Stimulated activated CD4-positive, alpha-beta T cell treated with anti-CD3 and anti-CD28 coated beads, Interleukin-12 subunit alpha, Interleukin-12 subunit beta, amount 100 ng/mL, for 48 hours (primary cell): ENCODE measurements around the gene TRIM40.

Experiments
- DNase-seq, 3 donors: peaks; one replicate each; pipeline ENCODE4 v3.0.0-alpha.2; 2020; ENCODE audit warnings: low read depth in 2 of 3, low spot score in 1 of 3

Gene TRIM40, protein sequence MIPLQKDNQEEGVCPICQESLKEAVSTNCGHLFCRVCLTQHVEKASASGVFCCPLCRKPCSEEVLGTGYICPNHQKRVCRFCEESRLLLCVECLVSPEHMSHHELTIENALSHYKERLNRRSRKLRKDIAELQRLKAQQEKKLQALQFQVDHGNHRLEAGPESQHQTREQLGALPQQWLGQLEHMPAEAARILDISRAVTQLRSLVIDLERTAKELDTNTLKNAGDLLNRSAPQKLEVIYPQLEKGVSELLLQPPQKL

DNA sequence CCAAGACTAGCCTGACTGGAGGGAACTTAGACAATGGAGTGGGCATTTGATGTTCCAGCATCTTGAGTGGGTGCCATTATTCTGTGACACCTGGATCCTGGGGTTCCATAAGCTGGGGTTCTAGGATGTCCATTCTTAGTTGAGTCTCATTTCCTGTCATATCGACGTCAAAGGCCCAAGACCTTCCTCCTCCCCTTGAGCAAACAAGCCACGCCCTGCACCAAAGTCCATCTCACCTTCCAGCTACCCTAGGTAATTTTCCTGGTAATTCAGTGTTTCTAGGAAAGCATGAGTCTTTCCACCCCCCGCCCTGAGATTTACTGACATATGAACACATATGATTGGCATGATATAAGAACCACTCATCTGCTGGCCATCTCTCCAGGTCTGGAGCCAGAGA, at the start of gene TRIM40:
TRIM40 (plus strand) TSS at position 384 of the 400 bp plus-strand sequence. CDS start 897 bp downstream, outside the sequence.
- no peak for DNase-seq

DNA sequence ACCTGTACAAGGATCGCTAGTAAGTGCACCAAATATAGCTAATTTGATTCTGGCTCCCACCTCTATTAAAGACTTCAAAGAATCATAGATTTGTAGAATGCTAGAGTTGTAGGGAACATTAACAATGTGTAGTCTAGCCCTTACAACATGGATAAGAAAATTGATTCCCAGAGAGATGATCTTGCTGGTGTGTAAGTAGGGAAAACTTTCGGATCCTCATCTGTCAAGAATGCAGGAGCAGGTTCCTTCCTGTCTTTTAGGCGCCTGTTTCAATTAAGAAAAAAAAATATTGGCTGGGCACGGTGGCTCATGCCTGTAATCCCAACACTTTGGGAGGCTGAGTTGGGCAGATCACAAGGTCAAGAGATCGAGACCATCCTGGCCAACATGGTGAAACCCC, 48.1 kb upstream of the TRIM40 start:
- no peak for DNase-seq

DNA sequence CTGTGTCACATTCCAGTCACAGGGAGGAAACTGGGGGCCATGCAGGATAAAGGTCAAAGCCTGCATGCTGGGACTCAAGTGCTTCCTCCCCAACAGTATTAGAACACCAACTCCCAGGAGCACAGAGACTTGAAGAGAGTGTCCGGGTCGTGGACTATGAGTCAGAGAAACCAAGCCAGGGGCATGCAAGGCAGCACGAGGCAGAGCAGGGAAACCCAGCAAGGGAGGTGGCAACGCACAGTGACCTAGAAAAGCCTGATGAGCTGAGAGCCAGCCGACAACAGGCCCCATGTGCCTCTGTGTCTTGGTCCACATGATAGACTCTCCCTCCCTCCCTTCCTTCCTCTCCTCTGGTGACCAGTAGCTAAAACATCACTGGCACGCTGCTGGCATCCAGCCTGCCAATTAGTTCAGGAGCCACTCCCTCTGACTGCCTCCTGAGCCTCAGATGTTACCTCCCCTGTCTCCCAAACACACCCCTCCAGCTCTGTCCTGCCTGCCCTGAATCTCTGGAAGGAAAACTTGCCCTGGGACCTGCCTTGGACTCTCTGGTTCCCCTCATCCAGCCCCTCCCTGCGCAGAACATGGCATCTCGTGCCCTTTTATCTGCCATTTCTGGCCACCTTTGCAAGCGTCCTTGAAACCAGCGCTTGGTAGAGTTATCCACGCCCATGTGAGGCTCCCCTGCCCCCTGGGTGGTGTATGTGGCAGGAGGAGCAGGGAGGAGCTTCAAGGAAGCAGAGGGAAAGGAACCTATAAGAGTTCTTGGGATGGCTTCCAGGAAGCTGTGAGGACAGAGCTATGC, 44.2 kb upstream of the TRIM40 start:
- DNase-seq: no peak

DNA sequence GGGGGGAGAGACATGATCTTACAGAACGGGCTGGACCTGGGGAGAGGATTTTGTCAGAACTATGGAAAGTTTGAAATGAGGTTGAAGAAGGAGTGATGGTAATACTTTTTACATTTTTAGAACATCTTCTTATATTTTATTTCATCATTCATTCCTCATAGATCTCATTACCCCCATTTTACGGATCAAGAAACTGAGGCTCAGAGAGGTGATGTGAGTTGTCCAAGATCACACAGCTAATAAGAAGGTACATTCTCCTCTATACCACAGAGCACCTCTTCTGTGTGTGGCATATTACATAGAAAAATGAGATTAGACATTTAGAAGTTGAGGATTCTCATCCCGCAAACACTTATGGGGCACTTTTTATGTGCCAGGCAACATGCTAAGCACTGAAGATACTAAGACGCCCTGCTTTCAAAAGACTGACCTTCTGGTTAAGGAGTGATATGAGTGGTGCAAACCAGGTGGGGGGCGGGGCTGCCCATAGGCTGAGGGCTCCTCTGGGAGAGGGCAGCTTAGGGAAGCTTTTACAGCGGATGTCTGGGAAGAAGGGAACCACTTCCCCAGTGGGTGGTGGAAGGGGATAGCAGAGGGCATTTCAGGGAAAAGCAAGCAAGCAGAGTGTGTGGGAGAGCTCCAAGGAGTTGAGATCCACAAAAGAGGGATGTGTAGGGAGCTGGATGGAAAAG, 42.9 kb upstream of the TRIM40 start:
- DNase-seq: no peak

DNA sequence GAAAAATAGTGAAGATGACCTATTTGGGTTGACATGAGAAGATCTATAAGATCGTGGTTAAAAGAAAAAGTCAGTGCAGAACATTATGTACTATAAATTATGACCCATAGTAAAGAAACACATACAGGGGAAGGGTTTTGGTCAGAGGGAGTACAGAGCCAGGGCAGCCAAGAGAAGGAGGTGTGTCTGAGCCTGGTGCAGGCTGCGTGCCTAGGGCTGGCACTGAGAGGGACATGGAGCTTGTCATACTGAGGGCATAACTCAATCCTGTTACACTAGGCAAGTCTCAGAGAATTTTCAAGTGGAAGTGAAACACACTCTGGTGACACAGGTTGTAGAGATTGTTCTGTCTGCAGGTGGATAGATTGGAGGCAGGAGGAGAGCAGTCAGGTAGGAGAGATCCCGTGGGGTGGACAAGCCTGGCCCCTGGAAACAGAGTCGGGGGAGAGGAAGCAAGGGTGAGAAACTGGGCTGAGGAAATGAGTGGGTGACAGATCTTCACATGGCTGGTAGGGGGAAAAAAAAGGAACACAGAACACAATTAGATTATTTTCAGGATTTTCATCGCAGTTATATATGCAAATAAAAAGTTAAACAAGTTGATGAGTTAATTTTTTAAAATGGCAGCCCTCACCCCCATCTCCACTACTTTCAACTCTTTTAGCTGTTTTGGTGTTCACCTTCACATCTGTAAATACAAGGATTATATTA, 41.8 kb upstream of the TRIM40 start:
- DNase-seq: no peak

DNA sequence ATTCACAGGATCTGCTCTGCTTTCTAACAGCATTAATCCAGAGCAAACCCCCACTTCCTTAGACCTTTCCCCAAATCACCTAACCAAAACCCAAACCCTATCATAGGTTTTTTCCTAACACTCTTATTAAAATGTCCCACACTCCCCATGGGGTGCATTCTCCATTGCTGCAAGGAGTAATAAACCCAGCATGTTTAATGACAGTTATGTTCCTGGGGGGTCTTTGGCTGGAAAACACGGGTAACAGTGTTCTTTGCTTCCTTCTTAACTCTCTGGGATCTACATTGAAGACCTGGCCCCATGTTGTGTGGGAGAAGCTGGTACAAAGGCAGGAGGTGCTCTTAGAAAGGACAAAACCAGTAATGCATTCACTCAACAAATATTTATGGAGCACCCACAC, 39.1 kb upstream of the TRIM40 start:
- DNase-seq: no peak

DNA sequence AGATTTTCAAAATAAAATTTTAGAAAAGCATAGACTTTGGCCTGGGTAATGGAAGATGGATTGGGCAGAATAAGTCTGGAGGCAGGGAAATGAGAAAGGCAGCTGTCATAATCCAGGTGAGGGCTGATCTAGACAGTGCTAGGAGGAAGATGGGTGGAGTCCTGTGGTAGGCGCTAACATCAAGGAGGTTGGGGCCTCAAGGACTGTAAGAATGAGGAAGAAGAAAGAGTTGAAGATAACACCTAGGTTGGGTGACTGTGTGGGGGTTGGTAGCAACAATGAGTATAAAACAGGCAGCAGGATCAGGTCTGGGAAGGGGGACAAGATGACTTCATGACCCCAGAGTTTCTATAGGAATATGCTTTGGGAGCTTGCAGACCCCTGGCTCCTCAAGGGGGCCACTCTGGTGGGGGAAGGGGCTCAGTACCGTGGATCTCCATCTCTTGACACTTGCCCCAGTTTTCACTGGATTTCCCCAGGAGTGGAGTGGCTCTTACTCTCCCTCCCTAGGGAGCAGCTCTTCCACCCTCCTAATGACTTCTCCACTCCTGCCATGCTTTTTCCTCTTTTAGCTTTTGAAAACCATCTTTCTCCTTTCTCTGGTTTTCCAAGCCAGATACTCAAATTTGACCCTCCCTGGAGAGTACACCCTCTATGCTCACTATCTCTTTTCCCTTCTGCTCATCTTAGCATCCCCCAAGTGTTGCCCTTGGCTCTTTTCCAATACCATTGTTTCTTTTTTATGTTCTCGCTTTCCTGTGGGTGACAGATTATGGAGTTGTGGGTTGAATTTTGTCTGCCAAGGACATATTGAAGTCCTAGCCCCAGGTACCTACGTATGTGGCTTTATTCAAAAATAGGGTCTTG, 37.8 kb upstream of the TRIM40 start:
- DNase-seq: no peak

DNA sequence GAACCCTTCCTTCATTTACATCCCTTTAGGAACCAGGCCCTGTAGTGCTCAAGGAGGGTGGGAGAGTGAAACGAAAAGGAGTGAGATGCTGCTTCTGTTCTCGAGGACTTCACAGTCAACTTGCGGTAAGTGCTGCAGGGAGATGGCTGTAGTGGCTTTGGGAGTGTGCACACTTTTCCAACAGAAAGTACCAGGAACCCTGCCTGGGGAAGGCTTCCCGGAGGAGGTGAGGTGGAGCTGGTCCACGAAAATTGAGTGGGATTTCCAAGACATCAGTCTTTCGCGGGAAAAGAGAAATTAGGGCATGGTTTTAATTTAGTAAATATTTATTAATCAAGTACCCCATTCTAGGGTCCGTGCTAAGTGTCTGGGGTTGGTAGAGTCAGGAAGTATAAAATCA, 35.8 kb upstream of the TRIM40 start:
- DNase-seq: no peak

DNA sequence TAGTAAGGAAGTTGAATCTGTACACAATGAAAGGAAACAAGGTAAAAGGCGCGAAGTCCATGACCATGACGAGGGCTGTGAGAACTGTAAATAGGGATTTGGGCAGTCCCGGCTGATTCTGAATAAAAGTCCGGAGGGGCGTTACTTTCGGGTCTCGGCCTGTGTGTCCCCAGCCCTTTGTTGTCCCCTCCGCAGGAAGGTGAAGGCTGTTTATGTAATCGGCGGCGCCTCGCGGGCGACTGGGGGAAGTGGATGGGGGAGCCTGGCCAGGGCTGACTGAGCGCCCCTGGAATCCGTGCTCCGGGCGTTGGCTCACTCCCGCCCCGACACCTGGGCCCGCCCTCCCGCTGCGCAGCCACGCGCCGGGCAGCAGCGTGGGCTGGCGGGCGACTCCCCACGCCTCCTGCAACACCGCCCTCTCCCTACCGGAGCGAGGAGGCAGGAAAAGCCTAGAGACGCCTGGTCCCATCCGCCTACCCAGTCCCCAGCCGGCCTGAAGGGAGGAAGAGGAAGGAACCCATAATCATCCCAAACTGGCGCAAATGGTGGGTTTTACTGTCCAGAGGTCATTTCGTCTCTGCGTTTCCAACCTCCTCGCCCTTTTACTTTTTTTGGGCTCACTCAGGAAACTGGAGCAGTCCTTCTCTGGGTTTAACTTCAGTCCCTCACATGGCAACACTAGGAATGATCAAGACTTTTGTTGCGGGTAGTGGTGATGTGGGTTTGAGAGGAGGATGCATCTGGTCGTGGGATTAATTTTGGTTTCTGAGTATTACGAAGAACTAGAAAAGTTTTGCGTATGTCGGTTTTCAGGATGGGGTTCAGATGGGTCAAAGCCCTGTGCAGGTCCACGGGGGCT, 35.1 kb upstream of the TRIM40 start:
- DNase-seq: no peak

DNA sequence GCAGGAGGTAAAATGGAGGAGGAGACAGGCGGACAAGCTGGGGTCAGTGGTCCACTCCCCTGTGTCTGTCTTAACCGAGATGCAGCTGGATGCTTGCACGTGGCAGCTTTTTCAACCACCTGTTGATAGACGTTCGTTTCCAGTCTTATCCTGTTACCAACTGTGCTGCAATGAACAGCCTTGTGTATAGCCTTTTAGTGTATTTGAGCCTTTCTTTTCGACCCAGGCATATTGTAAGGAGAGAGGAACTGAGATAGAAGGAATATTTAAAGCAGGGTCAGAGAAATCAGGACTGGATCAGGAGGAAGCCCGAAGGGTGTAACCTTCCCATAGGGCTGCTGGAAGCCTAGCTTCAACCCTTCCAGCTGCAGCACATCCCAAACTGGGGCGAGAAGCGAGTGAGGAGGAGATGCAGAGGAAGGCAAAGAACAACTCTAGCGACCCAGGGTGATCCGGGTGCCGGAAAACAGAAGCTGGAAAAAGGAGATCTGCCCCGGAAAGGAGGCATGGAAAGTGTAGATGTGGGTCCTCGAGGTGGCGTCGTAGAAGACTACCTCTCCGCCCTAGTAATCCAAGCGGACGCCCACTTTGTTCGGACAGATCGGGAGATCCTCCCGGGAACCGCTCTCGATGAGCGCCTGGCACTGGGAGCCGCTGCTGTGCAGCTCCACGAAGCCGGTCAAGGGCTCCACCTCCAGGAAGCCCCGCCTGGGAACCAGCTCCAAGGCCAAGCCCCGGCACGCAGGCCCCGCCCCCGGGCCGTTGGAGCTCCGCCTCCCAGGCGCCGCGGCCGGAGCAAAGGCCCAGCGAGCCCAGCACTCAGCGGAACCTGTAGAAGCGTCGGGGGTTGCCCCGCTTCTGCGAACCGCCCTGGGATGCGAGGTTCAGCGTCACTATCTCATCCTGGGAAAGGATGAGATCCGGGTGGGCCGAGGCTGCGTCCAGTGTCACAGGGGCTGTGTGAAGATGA, 34.2 kb upstream of the TRIM40 start:
- peak; percentile 38 to 78 (median 53) for DNase-seq

DNA sequence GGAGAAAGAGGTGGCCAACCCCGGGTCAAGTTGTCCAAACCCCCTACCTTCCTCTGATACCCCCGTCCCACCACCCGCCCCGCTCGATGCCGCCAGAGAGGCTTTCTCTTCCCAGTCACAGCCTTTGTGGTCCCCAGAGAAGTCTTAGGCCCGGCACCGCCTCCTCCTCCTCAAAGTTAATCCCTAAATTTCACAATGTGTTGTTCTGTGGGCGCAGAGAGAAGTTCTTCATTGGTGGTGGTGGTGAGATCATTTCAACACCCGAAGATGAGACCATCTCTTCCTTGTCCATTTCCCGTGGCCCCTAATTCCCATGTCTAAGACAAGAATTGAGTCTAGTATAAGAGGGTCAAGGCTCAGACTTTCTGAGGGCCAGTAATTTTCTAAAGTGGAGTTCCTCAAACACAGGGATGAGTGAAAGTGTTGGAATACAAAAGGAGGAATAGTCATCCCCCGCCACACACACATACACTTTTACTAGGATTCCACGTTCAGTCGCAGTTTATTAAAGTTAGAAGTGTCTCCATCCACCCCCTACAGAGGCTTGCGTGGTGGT, 33.4 kb upstream of the TRIM40 start:
- DNase-seq: no peak

DNA sequence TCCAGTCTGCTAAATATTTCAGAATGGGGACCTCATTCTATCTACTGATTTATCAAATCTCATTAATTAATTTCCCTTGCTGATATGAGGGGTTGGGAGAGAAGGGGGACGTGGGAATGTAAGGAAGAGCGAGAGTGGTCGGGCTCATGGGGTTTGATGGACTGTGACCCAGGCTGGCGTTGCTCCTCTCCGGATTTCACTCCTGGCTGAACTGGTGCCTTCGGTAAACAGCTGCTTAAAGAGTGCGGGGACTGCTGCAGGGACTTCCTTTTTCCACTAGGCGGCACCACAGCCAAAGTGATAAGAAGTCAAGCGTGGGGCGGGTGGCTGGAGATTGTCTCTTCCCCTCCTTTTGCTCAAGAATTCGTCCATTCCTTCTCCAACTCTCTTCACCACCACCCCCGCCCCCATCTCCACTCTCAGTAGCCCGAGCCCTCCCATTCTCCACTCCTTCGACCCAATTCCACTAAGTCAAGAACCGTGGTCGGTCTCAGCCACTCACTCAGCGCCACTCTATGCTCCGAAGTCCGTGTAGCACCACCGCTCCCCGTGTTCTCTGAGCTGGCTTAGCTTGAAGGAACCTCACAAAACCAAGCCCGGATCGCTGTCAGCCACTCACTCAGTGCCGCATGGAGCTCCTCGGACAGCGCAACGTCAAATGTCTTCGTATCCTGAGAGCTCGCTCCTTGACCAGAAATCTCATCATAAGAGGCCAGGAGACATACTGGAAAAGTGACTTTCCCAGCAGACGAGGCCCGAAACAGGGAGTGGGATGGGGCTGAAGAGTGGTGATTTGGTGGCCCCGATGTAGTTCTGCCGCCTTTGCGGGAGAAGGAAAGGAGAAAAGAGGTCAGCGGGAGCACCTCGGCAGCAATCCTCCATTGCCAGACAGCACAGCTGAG, 32.7 kb upstream of the TRIM40 start:
- peak; percentile 75 to 87 (median 77) for DNase-seq

DNA sequence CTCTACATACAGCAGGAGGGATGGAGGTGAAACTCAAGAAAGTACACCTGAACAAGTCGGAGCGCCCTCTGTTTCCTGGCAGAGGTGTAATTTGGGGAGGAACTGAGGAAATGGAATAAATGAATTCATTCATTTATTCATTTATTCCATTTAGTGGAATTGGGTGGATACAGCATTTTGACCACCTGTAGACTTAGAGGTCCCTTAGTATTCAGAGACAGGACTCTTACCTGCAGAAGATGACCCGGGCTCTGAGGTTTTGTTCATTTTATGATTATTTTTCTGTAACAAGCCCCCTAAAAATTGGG, 32.1 kb upstream of the TRIM40 start:
- DNase-seq: no peak

DNA sequence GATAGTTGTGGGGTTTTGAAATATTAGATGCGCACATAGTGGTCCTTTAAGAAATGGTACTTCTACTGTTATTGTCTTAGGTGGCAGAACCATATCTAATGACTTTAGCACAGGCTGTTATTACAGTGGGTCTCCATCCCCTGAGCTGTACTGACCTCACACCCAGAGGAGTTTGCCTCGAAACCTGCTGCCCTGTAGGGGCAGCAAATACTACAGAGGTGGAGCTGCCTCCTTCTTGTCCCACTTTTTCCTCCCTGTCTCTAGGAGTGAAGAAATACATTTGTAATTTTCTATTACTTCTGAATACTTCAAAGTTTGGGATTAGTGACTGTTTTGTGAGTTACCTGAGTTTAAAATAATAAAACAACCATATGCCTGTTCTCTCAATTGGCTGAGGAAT, 31.3 kb upstream of the TRIM40 start:
- no peak for DNase-seq

DNA sequence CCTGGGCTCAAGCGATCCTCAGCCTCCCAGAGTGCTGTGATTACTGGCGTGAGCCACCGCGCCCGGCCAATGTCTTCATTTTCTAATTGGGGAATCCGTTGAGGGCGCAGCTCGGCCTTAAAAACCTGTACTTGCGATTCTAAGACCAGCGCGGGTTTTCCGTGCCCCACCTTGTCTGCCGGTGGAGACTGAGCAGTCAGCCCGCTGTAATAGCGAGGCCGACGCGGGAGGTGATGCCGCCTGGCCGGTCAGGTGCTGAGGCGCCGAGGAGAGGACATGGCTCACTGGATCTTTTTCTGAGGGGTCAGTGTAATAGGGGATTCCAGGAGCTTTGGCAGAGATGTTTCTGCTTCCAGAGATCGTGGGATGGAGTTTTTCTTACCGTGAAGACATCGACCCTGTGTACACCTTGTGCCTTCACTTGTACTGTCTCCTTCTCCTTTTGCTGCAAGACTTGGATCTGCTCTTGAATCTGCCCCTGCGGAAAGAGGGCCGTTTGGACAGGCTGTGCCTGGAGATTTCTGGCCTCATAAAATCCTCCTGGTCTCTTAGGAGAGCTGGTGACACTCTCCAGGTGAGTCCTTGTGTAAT, 24.6 kb upstream of the TRIM40 start:
- no peak for DNase-seq

DNA sequence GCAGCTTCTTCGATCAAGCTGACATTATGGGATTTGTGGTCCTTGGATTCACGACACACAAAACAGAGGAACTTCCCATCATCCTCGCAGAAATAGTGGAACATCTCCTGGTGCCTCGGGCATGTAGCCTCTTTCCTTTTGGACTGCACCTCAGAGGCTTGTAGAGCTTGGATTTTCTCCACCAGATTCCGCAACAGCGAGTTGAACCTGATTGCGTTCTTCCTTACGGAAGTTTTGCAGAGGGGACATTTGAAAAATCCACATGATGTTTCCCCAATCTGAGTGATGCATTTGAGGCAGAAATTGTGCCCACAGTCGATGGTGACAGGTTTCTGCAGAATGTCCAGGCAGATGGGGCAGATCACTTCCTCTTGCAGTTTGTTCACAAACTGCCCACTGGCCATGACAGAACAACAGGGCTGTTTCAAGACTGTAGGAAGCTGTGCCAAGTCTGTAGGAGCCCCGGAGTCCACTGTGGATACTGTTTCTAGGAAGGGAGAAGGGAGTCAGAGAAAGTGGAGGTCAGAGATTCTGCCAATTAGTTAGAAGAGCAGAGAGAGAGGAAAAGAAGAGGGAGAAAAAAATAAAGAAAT, 23.4 kb upstream of the TRIM40 start:
- DNase-seq: no peak
